Lower leg skin (tissue), 4 donors: Measurements from ENCODE around the gene UPK2. TPM values are rescaled to one million over a fixed set of nuclear protein-coding genes. Genes with fewer than 3 reads are reported as not detected.

Source experiments
- DNase-seq, 2 donors: peaks; one replicate each; pipeline ENCODE4 v3.0.0-alpha.2; 2019; ENCODE audit warnings: low spot score in 2 of 2
- H3K4me3 ChIP-seq: fragments of 200-600 bp; sonication (generic); 2 replicates; pipeline ENCODE4 v1.5.1; 2017; ENCODE audit warnings: mild to moderate bottlenecking, low read depth; ENCODE audit not compliant: poor library complexity, severe bottlenecking
- CTCF ChIP-seq, 3 donors: fragments of 450-650 bp; IDR thresholded peaks; one replicate each; pipeline ENCODE4 v1.5.1; 2016; ENCODE audit warnings: antibody characterized with exemption in 3 of 3, mild to moderate bottlenecking in 3 of 3, moderate library complexity in 2 of 3
- POLR2A ChIP-seq, 2 donors: fragments of 450-650 bp; IDR thresholded peaks; one replicate each; pipeline ENCODE4 v1.6.1; 2016 to 2017; ENCODE audit warnings: antibody characterized with exemption in 2 of 2, mild to moderate bottlenecking in 1 of 2, moderate library complexity in 1 of 2
- WGBS, 2 donors: methylation state at CpG; one replicate each; pipeline ENCODE4 v1.1.5; 2018; 5-methylcytosine and 5-hydroxymethylcytosine counted together
- intact Hi-C: fragments of 100-400 bp; cut with DNase I; formaldehyde crosslinking; loops from one replicate; pipeline ENCODE4 v1.15.0; 2023; ENCODE audit warnings: low total_unique reads
- total RNA-seq, 4 donors: library from RNA; depleted of rRNA; stranded (reverse); fragments of >200 nt; gene quantifications; one replicate each; pipeline ENCODE4 v1.1.0, GENCODE V29; 2016

The UPK2 gene
- total RNA-seq, 4 donors from 2014 or later = not detected

GRCh38 chr11:118910309-118911112 is 45.6 kb upstream of the UPK2 start:
- TF ChIP-seq CTCF (IDR thresholded peaks at IDR 0.05) = no peak
- no peak for TF ChIP-seq POLR2A (IDR thresholded peaks at IDR 0.05)
- peak in 1 of 2 donors; percentile 94 for DNase-seq
- WGBS, 2 donors = 12 to 21% methylated on average over 25 to 30 of the region's 67 CpGs
- intact Hi-C loops = no loop called here
- H3K4me3 ChIP-seq = no peak overlapping the region

- DNase-seq = no peak
Observed at GRCh38 chr11:118911113-118911879, 44.8 kb upstream of the UPK2 start.

GRCh38 chr11:118911880-118912741 is 44.0 kb upstream of the UPK2 start:
- TF ChIP-seq CTCF (IDR thresholded peaks at IDR 0.05) = no peak
- TF ChIP-seq POLR2A (IDR thresholded peaks at IDR 0.05) = no peak
- H3K4me3 ChIP-seq = no peak overlapping the region
- WGBS, 2 donors = 12 to 14% methylated on average over 22 to 23 of the region's 23 CpGs
- peak; percentile 87 to 98 for DNase-seq
- intact Hi-C loops = no loop called here

More at GRCh38 chr11:118911113-118911879, 44.8 kb upstream of the UPK2 start:
- intact Hi-C loops = no loop called here
- H3K4me3 ChIP-seq = no peak overlapping the region
- WGBS, 2 donors = 13 to 24% methylated on average over 16 of the region's 21 CpGs
- TF ChIP-seq CTCF (IDR thresholded peaks at IDR 0.05) (no peak), POLR2A (IDR thresholded peaks at IDR 0.05) (no peak)

- no peak for DNase-seq
- no peak overlapping the region for H3K4me3 ChIP-seq
Observed at GRCh38 chr11:118912742-118913410, 43.2 kb upstream of the UPK2 start.

More at GRCh38 chr11:118912742-118913410, 43.2 kb upstream of the UPK2 start:
- 21 to 28% methylated on average over 10 to 12 of the region's 12 CpGs for WGBS, 2 donors
- no peak for TF ChIP-seq CTCF (IDR thresholded peaks at IDR 0.05)
- no peak for TF ChIP-seq POLR2A (IDR thresholded peaks at IDR 0.05)
- intact Hi-C loops = no loop called here
